A673 (cell line): ENCODE data around the gene CREM.

Experiments used
- CTCF ChIP-seq: fragments of 300-800, 200-600 bp; sonication (generic); conservative IDR thresholded peaks from 2 replicates; pipeline ENCODE4 v1.5.1; 2017; ENCODE audit warnings: low read depth, mild to moderate bottlenecking, antibody characterized with exemption, low read length, moderate library complexity, mixed read lengths
- EZH2 ChIP-seq: fragments of 200-600 bp; sonication (generic); IDR thresholded peaks from 2 replicates; pipeline ENCODE4 v1.6.1; 2017; ENCODE audit warnings: borderline replicate concordance, low read depth, mild to moderate bottlenecking, mixed read lengths, antibody characterized with exemption, low read length; ENCODE audit not compliant: poor library complexity, severe bottlenecking

GRCh38 chr10:35130663-35131062 is 4.0 kb downstream of the CREM start:
- TF ChIP-seq CTCF (no peak), EZH2 (no peak)
